GM12878 (cell line): ENCODE data around the gene CCL11. TPM values are rescaled to one million over a fixed set of nuclear protein-coding genes. Genes with fewer than 3 reads are reported as not detected.

Experiments
- ATAC-seq: fragments of 200-7000 bp; cut with Tn5 transposase; 3 replicates; pipeline ENCODE4 v1.9.1; 2020; ENCODE audit warnings: mild to moderate bottlenecking, moderate library complexity
- BruUV-seq: library from RNA; stranded (reverse); fragments of 400-500 nt; replicated peaks from 2 replicates; lab custom pipeline; 2021; lab: Mats Ljungman, UMichigan
- CTCF ChIA-PET: fragments of 300-600 bp; sonication (Branson Sonifier 250); formaldehyde crosslinking; extraction: SDS; loops from one replicate; lab custom pipeline; 2021; ENCODE audit warnings: inconsistent platforms; lab: Yijun Ruan, JAX
- POLR2A ChIA-PET: fragments of 350-600 bp; formaldehyde crosslinking; extraction: SDS; loops from one replicate; lab custom pipeline; 2021; ENCODE audit warnings: inconsistent platforms; lab: Charles Lee
- RAD21 ChIA-PET: fragments of 300-600 bp; sonication (Branson Sonifier 250); formaldehyde crosslinking; loops from one replicate; lab custom pipeline; 2023; ENCODE audit warnings: antibody characterized with exemption; ENCODE audit not compliant: unreplicated experiment; lab: Charles Lee
- SMC1A ChIA-PET: fragments of 300-600 bp; sonication (Branson Sonifier 250); formaldehyde crosslinking; loops from one replicate; lab custom pipeline; 2023; ENCODE audit not compliant: unreplicated experiment, uncharacterized antibody; lab: Charles Lee
- DNase-seq: peaks from one replicate; pipeline ENCODE4 v3.0.0-alpha.2; 2011; ENCODE audit warnings: low read depth, low spot score
- FAIRE-seq: peaks from 3 replicates; lab custom pipeline; 2011; peaks lifted over from hg19 to GRCh38; lab: Jason Lieb, UNC
- H2AFZ ChIP-seq: 2 replicates; pipeline ENCODE4 v1.6.0; 2011; ENCODE audit warnings: low read depth, low read length, control low read depth; ENCODE audit not compliant: control insufficient read depth
- H3K27ac ChIP-seq: 2 replicates; pipeline ENCODE4 v1.5.1; 2011; ENCODE audit warnings: control low read depth; ENCODE audit not compliant: control insufficient read depth, insufficient read depth
- H3K27me3 ChIP-seq, 2 experiments: replicated peaks in 1 of 2; 2 replicates each; pipeline versions ENCODE4 v1.6.0 to v1.6.1; 2011; ENCODE audit warnings: low read length in 1 of 2; ENCODE audit not compliant: control insufficient read depth in 2 of 2, insufficient read depth in 2 of 2
- H3K36me3 ChIP-seq, 2 experiments: 2 replicates each; pipeline ENCODE4 v1.5.1; 2011; ENCODE audit warnings: low read length in 1 of 2; ENCODE audit not compliant: control insufficient read depth in 2 of 2, insufficient read depth in 2 of 2
- H3K4me1 ChIP-seq: 2 replicates; pipeline ENCODE4 v1.6.1; 2011; ENCODE audit warnings: mild to moderate bottlenecking, low read length, moderate library complexity, mixed read lengths; ENCODE audit not compliant: control insufficient read depth, insufficient read depth
- H3K4me2 ChIP-seq: 2 replicates; pipeline ENCODE4 v1.6.0; 2011; ENCODE audit warnings: control low read depth; ENCODE audit not compliant: control insufficient read depth, insufficient read depth
- H3K4me3 ChIP-seq: fragments of 200-600 bp; sonication (generic); 2 replicates; pipeline ENCODE4 v1.5.1; 2016
- H3K79me2 ChIP-seq: 2 replicates; pipeline ENCODE4 v1.6.0; 2011; ENCODE audit warnings: low read length; ENCODE audit not compliant: control insufficient read depth, insufficient read depth
- H3K9ac ChIP-seq: 2 replicates; pipeline ENCODE4 v1.8.0; 2011; ENCODE audit warnings: low read length, control low read depth, mixed read lengths; ENCODE audit not compliant: control insufficient read depth, insufficient read depth
- H3K9me3 ChIP-seq: replicated peaks from 3 replicates; pipeline ENCODE4 v1.5.1; 2011; ENCODE audit warnings: mild to moderate bottlenecking, low read length; ENCODE audit not compliant: control insufficient read depth, insufficient read depth
- H4K20me1 ChIP-seq: 2 replicates; pipeline ENCODE4 v1.6.0; 2011; ENCODE audit not compliant: control insufficient read depth, insufficient read depth
- CEBPB ChIP-seq, 2 experiments: fragments of 150-350 bp in 1 of 2; IDR thresholded peaks; 2 replicates each; pipeline ENCODE4 v1.6.1; 2012 to 2014; ENCODE audit warnings: low read depth in 2 of 2, low read length in 2 of 2, borderline replicate concordance in 1 of 2, inconsistent platforms in 1 of 2
- CHD1 ChIP-seq: IDR thresholded peaks from 2 replicates; pipeline ENCODE4 v1.6.1; 2012; ENCODE audit warnings: low read depth, low read length, improper control_type of control experiment
- CREM ChIP-seq: IDR thresholded peaks from 2 replicates; pipeline ENCODE4 v1.6.1; 2014; ENCODE audit warnings: antibody characterized with exemption, low read depth
- JUNB ChIP-seq: IDR thresholded peaks from 2 replicates; pipeline ENCODE4 v1.6.1; 2016; ENCODE audit warnings: antibody characterized with exemption, mild to moderate bottlenecking
- STAT1 ChIP-seq: fragments of 450-650 bp; conservative IDR thresholded peaks from 2 replicates; pipeline ENCODE4 v1.6.1; 2014; ENCODE audit warnings: antibody characterized with exemption, mild to moderate bottlenecking
- WGBS: methylation state at CpG from one replicate; pipeline ENCODE4 v1.1.6; 2016; ENCODE audit warnings: low lambda C conversion rate; ENCODE audit not compliant: insufficient replicate concordance, insufficient coverage; ENCODE audit errors: missing lambda C conversion rate; 5-methylcytosine and 5-hydroxymethylcytosine counted together
- in situ Hi-C: fragments of 300-500 bp; cut with MboI; formaldehyde crosslinking; loops from 9 replicates; pipeline ENCODE4 v1.14.3; 2018; ENCODE audit warnings: mixed read lengths
- intact Hi-C: fragments of 100-400 bp; cut with micrococcal nuclease; formaldehyde crosslinking; loops from one replicate; pipeline ENCODE4 v1.14.2; 2022; ENCODE audit not compliant: unreplicated experiment
- polyA plus RNA-seq, 11 experiments: library from polyadenylated mRNA; depleted of rRNA in 4 of 11; unstranded in 6 of 11; stranded (reverse) in 5 of 11; fragments of >200 nt; fragmentation: Nextera tagmentation in 4 of 11; fragmentation: Illumina TruSeq in 1 of 11; extraction: Ambion mirVana in 4 of 11; extraction: Trizol in 1 of 11; gene quantifications; 1 replicate in 1 of 11; 2 replicates in 10 of 11; pipeline versions ENCODE4 v1.2.1 to v1.2.3, GENCODE V29; 2011 to 2016; ENCODE audit warnings: inconsistent platforms in 2 of 11, missing spikeins in 2 of 11, low read depth in 1 of 11
- total RNA-seq, 4 experiments: library from RNA; depleted of rRNA in 3 of 4; stranded (reverse); fragments of >200 nt in 3 of 4; fragmentation: Illumina TruSeq in 1 of 4; extraction: Trizol in 1 of 4; gene quantifications; 2 replicates each; pipeline versions ENCODE4 v1.2.1 to v1.2.3, GENCODE V29; 2013 to 2021
- TF ChIP-seq, protein P1 (sequence below): fragments of 450-650 bp; IDR thresholded peaks from 2 replicates; pipeline ENCODE4 v1.6.1; 2017; ENCODE audit warnings: mild to moderate bottlenecking, low read depth, inconsistent platforms; ENCODE audit not compliant: poor library complexity, severe bottlenecking

Gene CCL11
- total and polyA plus RNA-seq, 10 of the 15 experiments (the other 5 are each of a cell fraction or from before 2014, with no cell fraction given) = not detected

DNA sequence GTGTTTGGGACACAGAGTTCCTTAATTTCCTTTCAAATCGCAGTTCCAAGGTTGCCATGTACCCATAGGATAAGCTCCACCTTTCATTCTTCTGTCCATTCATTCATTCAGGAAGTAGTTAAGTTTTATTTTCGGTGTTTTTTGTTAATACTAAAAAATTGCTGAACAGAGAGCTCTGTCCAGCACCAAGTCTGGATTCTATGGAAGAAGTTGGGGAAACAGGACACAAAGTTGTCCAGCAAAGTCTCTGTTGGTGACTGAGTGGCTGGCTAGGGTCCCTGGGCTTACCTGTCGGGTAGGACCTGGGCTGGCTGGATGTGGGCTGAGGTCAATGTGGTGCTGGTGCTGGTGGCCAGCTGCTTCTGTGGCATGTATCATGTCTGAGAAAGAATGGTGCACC is 48.1 kb upstream of the CCL11 start (continued):
- TF ChIP-seq, protein P1, sequence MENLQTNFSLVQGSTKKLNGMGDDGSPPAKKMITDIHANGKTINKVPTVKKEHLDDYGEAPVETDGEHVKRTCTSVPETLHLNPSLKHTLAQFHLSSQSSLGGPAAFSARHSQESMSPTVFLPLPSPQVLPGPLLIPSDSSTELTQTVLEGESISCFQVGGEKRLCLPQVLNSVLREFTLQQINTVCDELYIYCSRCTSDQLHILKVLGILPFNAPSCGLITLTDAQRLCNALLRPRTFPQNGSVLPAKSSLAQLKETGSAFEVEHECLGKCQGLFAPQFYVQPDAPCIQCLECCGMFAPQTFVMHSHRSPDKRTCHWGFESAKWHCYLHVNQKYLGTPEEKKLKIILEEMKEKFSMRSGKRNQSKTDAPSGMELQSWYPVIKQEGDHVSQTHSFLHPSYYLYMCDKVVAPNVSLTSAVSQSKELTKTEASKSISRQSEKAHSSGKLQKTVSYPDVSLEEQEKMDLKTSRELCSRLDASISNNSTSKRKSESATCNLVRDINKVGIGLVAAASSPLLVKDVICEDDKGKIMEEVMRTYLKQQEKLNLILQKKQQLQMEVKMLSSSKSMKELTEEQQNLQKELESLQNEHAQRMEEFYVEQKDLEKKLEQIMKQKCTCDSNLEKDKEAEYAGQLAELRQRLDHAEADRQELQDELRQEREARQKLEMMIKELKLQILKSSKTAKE = no peak
- TF ChIP-seq CHD1 (no peak), CEBPB (IDR thresholded peaks at IDR 0.05; ENCODE audit: borderline replicate concordance in 1 of 2, low read depth in 2 of 2, low read length in 2 of 2) (no peak), STAT1 (no peak)

DNA sequence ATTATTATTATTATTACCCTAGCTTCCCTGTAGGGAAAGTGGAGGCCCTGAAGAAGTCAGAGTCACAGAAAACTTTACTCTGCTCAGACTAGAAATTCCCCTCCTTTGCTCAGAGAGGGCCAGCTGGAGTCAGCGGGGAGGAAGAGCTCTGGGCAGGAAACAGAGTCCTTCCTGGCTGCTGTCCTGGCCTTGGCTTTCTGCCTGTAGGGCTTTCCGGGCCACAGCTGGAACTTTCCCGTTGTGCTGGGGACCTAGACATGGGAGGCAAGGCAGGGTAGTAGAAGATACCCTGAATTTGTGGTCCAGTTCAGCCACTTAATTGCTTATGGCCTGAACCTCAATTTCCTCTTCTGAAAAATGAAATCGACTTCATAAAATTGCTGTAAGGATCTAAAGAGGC is 44.5 kb upstream of the CCL11 start:
- no peaks in the 10 kb centered on the region for H4K20me1 ChIP-seq
- H3K4me1 ChIP-seq = peaks cover 23% of the 10 kb centered on the region
- TF ChIP-seq JUNB (no peak), CREM (no peak)
- ChIA-PET SMC1A (interaction anchor here (1.2 kb wide), 1 partner anchor 120 kb away, joined by 4 read pairs; no protein-coding TSS in a partner anchor), CTCF (interaction anchor here (2.2 kb wide), 1 partner anchor 121 kb away, joined by 9 read pairs; no protein-coding TSS in a partner anchor), RAD21 (no interaction called here), POLR2A (no interaction called here)
- H3K9ac ChIP-seq = no peak overlapping the region
- H3K9me3 ChIP-seq = no peaks in the 10 kb centered on the region; the same call in 2 of the 3 replicates
- intact Hi-C loops (loop anchor here (5.0 kb wide), 1 partner anchor 39 kb away; no protein-coding TSS in a partner anchor), in situ Hi-C loops (no loop called here)
- no TSS peak for BruUV-seq
- no peaks in the 10 kb centered on the region for H3K36me3 ChIP-seq
- H3K27me3 ChIP-seq = no peaks in the 10 kb centered on the region
- no peak overlapping the region for H2AFZ ChIP-seq
- ATAC-seq = no peak; the same call in 2 of the 3 replicates
- no peak overlapping the region for H3K27ac ChIP-seq
- WGBS = 8% methylated on average over 4 of the region's 4 CpGs
- H3K4me2 ChIP-seq = no peak overlapping the region
- no peak for DNase-seq
- H3K79me2 ChIP-seq = no peaks in the 10 kb centered on the region
- no peak overlapping the region for H3K4me3 ChIP-seq
- FAIRE-seq = no peak
